RWPE2 (cell line): ENCODE results near the gene KDM7A.
"Not testable (repeated sequence)": the region's sequence is repeated elsewhere in the genome, so short reads cannot be mapped to it uniquely, and the experiment has no call there.

Source experiments
- ATAC-seq: fragments of 200-7000 bp; cut with Tn5 transposase; 3 replicates; pipeline ENCODE4 v1.9.1; 2021; ENCODE audit warnings: low read depth
- DNase-seq: peaks from one replicate; pipeline ENCODE4 v3.0.0-alpha.2; 2020; ENCODE audit warnings: low spot score
- H3K27ac ChIP-seq: fragments of 450-650 bp; 2 replicates; pipeline ENCODE4 v1.5.1; 2017; ENCODE audit warnings: mild to moderate bottlenecking; ENCODE audit not compliant: poor library complexity, severe bottlenecking
- H3K27me3 ChIP-seq: fragments of 250-450 bp; sonication (Bioruptor Pico); 2 replicates; pipeline ENCODE4 v1.5.1; 2021; ENCODE audit warnings: mild to moderate bottlenecking, moderate library complexity; ENCODE audit not compliant: insufficient read depth, poor library complexity, severe bottlenecking
- H3K36me3 ChIP-seq: fragments of 250-450 bp; sonication (Bioruptor Pico); 2 replicates; pipeline ENCODE4 v1.5.1; 2020; ENCODE audit warnings: low read depth, mild to moderate bottlenecking, moderate library complexity
- H3K4me1 ChIP-seq: fragments of 250-450 bp; sonication (Bioruptor Pico); 2 replicates; pipeline ENCODE4 v1.5.1; 2021; ENCODE audit warnings: mild to moderate bottlenecking, moderate library complexity; ENCODE audit not compliant: insufficient read depth, poor library complexity, severe bottlenecking
- H3K4me3 ChIP-seq: fragments of 250-450 bp; sonication (Bioruptor Pico); 2 replicates; pipeline ENCODE4 v1.5.1; 2021; ENCODE audit warnings: mild to moderate bottlenecking, moderate library complexity; ENCODE audit not compliant: severe bottlenecking
- H3K9me3 ChIP-seq: fragments of 250-450 bp; sonication (Bioruptor Pico); 2 replicates; pipeline ENCODE4 v1.5.1; 2021; ENCODE audit warnings: mild to moderate bottlenecking, moderate library complexity; ENCODE audit not compliant: severe bottlenecking
- CTCF ChIP-seq: fragments of 450-650 bp; IDR thresholded peaks from one replicate; pipeline ENCODE4 v1.5.1; 2017; ENCODE audit warnings: mild to moderate bottlenecking, moderate library complexity; ENCODE audit not compliant: poor library complexity, severe bottlenecking

KDM7A gene

GRCh38 chr7:140127360-140128127 is 49.2 kb downstream of the KDM7A start:
- Histone ChIP-seq H3K27ac (no peak overlapping the region), H3K4me1 (no peaks in the 10 kb centered on the region)
- DNase-seq, result no peak

GRCh38 chr7:140126435-140127034 is 50.2 kb downstream of the KDM7A start:
- no peak overlapping the region for H3K4me3 ChIP-seq
- ATAC-seq, result no peak
- no peaks in the 10 kb centered on the region for H3K27me3 ChIP-seq
- DNase-seq, result no peak
- H3K36me3 ChIP-seq, result peaks cover 9% of the 10 kb centered on the region
- H3K27ac ChIP-seq, result no peak overlapping the region
- H3K9me3 ChIP-seq, result no peaks in the 10 kb centered on the region
- no peaks in the 10 kb centered on the region for H3K4me1 ChIP-seq
- no peak for TF ChIP-seq CTCF

More at GRCh38 chr7:140127360-140128127, 49.2 kb downstream of the KDM7A start:
- H3K27me3 ChIP-seq, result no peaks in the 10 kb centered on the region
- no peak for TF ChIP-seq CTCF
- no peaks in the 10 kb centered on the region for H3K9me3 ChIP-seq
- peaks cover 14% of the 10 kb centered on the region for H3K36me3 ChIP-seq
- no peak overlapping the region for H3K4me3 ChIP-seq
- no peak for ATAC-seq

GRCh38 chr7:140122965-140123364 is 53.8 kb downstream of the KDM7A start:
- H3K4me1 ChIP-seq, result no peaks in the 10 kb centered on the region
- H3K9me3 ChIP-seq, result no peaks in the 10 kb centered on the region
- H3K4me3 ChIP-seq, result no peak overlapping the region
- ATAC-seq (no peak), DNase-seq (no peak)
- H3K27me3 ChIP-seq, result no peaks in the 10 kb centered on the region
- H3K27ac ChIP-seq, result no peak overlapping the region
- peaks cover 5% of the 10 kb centered on the region; the same call in 1 of the 2 replicates for H3K36me3 ChIP-seq
- TF ChIP-seq CTCF, result no peak

GRCh38 chr7:140121326-140121725 is 55.5 kb downstream of the KDM7A start:
- H3K36me3 ChIP-seq, result peaks cover 5% of the 10 kb centered on the region; the same call in 1 of the 2 replicates
- H3K27ac ChIP-seq, result no peak overlapping the region
- H3K4me1 ChIP-seq, result no peaks in the 10 kb centered on the region
- H3K9me3 ChIP-seq, result no peaks in the 10 kb centered on the region
- no peak for TF ChIP-seq CTCF
- no peak for DNase-seq
- no peak overlapping the region for H3K4me3 ChIP-seq
- H3K27me3 ChIP-seq, result no peaks in the 10 kb centered on the region
- no peak for ATAC-seq

- not testable (repeated sequence) for H3K4me3 ChIP-seq, H3K4me1 ChIP-seq
Measured at GRCh38 chr7:140114817-140115216, 62.0 kb downstream of the KDM7A start.

GRCh38 chr7:140108777-140109176 is 68.0 kb downstream of the KDM7A start:
- not testable (repeated sequence) for H3K9me3 ChIP-seq, H3K27me3 ChIP-seq, H3K27ac ChIP-seq, DNase-seq, ATAC-seq, H3K4me1 ChIP-seq, H3K4me3 ChIP-seq
- H3K36me3 ChIP-seq, result peaks cover 21% of the 10 kb centered on the region

More at GRCh38 chr7:140114817-140115216, 62.0 kb downstream of the KDM7A start:
- peaks cover 28% of the 10 kb centered on the region for H3K36me3 ChIP-seq
- DNase-seq, H3K27me3 ChIP-seq, ATAC-seq, H3K9me3 ChIP-seq, H3K27ac ChIP-seq: not testable (repeated sequence)
